Endothelial cell of umbilical vein (primary cell): ENCODE data around the gene APOM.

ENCODE experiments used
- GATA2 ChIP-seq: IDR thresholded peaks from 2 replicates; pipeline ENCODE4 v1.7.0; 2011; ENCODE audit warnings: low read depth, mild to moderate bottlenecking, moderate library complexity, mixed read lengths, low read length; ENCODE audit not compliant: insufficient read length, insufficient read depth
- MYC ChIP-seq: IDR thresholded peaks from one replicate; pipeline ENCODE4 v1.6.1; 2011; ENCODE audit warnings: mild to moderate bottlenecking, low read depth, low read length
- POLR2A ChIP-seq: IDR thresholded peaks from 2 replicates; pipeline ENCODE4 v1.6.1; 2012; ENCODE audit warnings: low read depth, mild to moderate bottlenecking, control low read depth, low read length
- POLR2AphosphoS5 ChIP-seq: IDR thresholded peaks from 2 replicates; pipeline ENCODE4 v1.6.1; 2012; ENCODE audit warnings: low read depth, mild to moderate bottlenecking, control low read depth, low read length, moderate library complexity; ENCODE audit not compliant: insufficient read depth
- TF ChIP-seq, protein P1 (sequence below), 2 donors: IDR thresholded peaks; 1 replicate in 1 of 2; 2 replicates in 1 of 2; pipeline ENCODE4 v1.5.1; 2011; ENCODE audit warnings: low read length in 2 of 2, mild to moderate bottlenecking in 2 of 2, moderate library complexity in 2 of 2, control low read depth in 1 of 2, inconsistent platforms in 1 of 2, low read depth in 1 of 2; ENCODE audit not compliant: insufficient read depth in 1 of 2; ENCODE audit errors: extremely low read depth in 1 of 2

DNA sequence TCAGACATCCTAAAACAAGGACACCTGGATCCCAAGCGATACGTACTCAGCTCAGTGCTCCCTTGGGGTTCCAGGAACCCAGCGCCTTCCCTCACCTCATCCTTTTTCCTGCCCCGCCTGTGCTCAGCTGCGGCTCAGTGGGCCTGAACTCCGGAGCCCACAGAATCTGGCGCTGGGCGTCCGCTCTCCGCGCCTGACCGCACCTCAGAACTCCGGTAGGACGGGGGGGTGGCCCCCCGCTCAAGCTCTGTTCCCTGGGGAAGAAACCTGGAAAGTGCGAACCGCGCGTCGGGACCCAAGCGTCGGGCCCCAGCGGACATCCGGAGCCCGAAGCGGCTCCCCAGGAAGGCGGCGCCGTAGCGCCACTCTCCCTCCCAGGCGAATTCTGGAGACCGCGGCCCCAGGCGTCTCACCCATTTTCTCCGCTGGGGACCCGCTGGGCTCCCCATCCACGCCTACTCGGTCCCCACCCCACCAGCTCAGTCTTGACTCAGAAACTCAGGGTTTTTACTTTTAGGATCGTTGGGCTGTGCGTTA, 25.5 kb downstream of the APOM start:
- peak; percentile 68 for TF ChIP-seq POLR2A
- TF ChIP-seq, protein P1, sequence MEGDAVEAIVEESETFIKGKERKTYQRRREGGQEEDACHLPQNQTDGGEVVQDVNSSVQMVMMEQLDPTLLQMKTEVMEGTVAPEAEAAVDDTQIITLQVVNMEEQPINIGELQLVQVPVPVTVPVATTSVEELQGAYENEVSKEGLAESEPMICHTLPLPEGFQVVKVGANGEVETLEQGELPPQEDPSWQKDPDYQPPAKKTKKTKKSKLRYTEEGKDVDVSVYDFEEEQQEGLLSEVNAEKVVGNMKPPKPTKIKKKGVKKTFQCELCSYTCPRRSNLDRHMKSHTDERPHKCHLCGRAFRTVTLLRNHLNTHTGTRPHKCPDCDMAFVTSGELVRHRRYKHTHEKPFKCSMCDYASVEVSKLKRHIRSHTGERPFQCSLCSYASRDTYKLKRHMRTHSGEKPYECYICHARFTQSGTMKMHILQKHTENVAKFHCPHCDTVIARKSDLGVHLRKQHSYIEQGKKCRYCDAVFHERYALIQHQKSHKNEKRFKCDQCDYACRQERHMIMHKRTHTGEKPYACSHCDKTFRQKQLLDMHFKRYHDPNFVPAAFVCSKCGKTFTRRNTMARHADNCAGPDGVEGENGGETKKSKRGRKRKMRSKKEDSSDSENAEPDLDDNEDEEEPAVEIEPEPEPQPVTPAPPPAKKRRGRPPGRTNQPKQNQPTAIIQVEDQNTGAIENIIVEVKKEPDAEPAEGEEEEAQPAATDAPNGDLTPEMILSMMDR (IDR thresholded peaks at IDR 0.05; ENCODE audit: extremely low read depth in 1 of 2, insufficient read depth in 1 of 2, low read depth in 1 of 2, low read length in 2 of 2), result peak in 1 of 2 donors; percentile 31
- TF ChIP-seq MYC, result no peak
- TF ChIP-seq POLR2AphosphoS5, result peak; percentile 54
- TF ChIP-seq GATA2, result no peak
